SKM-1 (cell line): Measurements from ENCODE around the gene ORM1.

Source experiments
- DNase-seq: peaks from one replicate; lab custom pipeline; 2025; ENCODE audit not compliant: unreplicated experiment; lab: John Stamatoyannopoulos, UW

Gene ORM1

DNA sequence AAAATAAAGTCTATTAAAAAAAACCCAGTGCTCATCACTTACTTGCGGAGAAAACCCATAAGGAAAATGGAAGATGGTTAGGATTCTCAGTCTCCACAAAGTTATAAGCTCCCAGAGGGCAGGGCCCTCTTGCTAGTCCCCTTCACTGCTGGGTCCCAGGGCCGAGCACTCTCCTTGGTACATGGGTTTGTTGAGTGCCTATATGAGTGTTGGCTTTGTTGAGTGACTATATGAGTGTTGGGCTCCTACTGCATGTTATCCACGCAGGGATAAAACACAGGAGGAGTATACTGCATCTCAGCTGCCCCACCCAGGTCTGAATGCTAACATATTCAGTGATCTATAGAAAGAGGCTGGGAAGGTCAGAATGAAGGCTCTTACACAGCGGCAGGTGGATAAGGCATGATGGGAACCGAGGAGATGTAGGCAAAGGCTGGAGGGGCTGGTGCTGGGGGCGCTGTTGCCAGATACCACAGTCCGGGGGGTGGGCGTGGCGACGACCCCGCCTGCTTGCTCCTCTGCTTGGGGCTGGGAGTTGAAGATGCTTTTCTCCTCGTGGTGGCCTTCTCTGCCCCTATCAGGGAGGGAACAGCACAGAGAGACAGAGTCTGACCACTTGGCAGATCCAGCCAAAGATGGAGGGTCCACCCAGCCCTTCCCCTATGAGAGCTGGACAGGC lies 18.4 kb downstream of the ORM1 start:
- no peak for DNase-seq

GRCh38 chr9:114341991-114342390 lies 19.1 kb downstream of the ORM1 start:
- DNase-seq, result no peak

DNA sequence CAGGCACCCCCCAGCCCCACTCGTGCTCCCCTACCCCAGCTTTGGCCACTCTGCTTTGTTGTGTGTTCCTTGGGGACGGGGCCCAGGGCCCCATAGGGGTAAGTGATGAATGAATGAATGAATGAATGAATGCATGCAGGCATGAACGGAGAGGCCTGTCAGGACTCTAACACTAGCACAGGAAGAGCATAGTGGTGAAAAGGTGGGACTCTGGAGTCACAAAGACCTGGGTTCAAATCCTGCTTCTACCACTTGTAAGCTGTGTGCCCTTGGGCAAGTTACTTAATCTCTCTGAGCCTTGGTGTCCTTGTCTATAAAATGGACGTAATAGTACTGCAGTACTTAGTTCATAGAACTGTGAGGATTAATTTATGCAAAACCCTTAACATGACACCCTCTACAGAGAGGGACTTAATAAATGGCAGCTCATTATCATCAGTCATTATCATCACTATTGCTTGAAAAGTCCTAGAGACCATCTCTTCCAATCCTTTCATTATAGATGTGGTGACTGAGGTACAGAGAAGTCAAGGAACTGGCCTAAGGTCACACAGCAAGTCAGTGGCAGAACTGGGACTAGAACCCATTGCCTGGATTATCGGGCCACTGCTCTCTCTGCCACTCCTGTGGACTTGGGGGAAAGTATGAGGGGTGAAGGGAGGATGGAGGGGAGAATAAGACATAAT lies 20.0 kb downstream of the ORM1 start:
- no peak for DNase-seq

DNA sequence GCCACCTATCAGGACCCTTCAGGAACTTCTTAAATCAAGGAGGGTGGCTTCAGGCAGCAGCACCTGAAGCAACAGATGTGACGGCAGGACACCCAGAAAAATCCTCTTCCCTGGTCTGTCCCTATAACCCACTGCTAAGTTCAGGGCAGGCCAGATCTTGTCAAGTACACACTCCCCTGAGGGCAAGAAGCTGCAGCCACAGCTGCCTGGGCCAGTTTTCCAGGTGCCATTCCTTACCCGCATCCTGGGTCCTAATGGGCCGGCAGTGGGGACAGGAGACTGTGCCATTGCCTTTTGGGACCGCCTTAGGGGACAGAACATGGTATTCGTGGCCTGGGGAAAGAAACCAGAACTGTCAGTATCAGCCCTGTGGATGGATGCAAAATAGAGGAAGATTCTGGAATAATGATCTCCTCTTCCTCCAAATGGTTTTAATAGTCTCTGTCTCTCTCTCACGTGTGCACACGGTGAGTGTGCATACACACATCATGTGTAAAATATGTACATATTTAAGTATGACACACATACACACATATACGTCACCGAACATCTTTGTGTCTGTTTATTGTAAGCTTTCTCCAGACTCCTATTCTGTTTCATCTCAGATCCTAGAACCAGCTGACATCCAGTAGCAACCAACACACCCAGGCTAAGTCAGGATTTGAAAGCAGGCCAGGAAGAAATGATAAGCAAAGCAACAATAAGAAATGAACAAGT lies 20.7 kb downstream of the ORM1 start:
- no peak for DNase-seq

DNA sequence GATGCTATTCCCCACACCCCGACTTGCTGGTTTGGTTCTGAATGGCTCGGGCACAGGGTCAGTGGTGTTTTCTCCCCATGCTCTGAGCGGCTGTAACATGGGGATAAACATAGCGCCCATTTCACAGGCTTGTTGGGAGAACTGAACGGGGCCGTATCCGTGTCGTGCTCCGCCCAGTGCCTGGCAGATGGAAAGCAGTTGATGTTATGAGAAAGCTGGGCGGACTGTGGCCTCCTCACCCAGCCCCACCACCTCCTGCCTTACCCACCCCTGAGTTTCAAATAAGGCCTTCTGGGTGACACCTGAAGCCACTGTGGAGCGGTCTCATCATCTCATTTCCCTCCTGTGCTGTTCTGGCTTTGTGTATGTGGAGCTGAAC lies 21.3 kb downstream of the ORM1 start:
- DNase-seq, result no peak

DNA sequence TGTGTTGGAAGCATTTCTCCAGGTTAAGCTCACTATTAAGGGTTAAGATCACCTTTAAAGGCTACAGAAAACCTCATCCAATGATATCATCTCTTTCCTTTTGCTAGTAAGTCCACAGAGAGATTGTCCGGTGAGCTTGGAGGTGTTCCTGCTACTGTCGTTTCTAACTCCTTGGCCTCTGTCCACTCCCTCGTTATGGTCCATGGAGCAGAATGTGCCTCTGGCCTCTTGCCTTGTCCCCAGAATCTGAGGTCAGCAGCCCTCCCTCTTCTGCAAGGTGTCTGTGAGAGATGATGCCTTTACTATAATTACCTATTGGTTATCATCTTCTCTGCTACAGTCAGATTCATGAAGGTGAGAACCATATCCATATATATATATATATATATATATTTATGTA lies 21.8 kb downstream of the ORM1 start:
- DNase-seq, result no peak

GRCh38 chr9:114345493-114346065 lies 22.7 kb downstream of the ORM1 start:
- no peak for DNase-seq

GRCh38 chr9:114346146-114346545 lies 23.2 kb downstream of the ORM1 start:
- no peak for DNase-seq

DNA sequence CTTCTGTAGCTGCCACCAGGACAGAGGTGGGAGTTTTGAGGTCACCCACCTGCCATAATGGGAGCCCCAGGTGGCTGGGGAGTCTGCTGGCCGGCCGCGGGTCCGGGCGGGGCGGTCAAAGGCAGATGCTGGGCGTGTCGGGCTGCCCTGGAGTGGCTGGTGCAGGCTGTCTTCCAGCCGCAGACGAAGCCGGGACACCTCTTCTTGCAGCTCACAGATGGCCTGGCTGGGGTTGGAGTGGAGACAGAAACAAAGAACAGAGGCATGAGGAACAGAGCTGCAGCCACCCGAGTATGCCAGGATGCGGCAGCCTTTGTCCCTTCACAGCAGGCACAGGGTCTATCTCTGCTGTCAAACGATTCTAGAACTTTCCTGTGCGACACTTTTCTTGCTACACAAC lies 24.8 kb downstream of the ORM1 start:
- no peak for DNase-seq

GRCh38 chr9:114348261-114348905 lies 25.5 kb downstream of the ORM1 start:
- no peak for DNase-seq

DNA sequence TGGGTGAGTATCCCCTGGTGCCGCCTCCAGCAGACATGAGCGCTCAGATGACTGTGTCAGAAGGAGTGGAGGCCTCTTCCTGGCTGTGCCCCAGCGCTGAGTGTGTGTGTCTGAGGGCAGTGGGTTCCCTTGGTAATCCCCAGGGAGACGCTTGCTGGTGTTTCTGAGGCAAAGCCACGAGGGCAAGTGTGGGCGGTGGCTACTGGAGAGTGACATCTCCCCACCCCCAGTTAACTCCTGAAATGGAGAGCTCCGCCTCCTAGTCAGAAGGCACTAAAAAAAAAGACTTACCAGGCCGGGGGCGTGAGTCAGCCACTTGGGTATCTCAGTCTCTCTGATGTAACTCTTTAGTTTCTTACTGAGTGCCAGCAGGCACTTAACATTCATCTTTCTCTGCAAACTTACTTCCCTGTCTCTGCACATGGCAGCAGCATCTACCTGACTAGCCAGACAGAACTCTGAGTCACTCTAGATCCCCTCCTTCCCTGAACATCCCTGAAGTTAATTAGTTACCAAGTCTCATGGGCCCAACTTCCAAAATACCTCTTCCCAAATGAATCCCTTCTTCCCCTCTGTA lies 26.1 kb downstream of the ORM1 start:
- DNase-seq, result peak; percentile 36

DNA sequence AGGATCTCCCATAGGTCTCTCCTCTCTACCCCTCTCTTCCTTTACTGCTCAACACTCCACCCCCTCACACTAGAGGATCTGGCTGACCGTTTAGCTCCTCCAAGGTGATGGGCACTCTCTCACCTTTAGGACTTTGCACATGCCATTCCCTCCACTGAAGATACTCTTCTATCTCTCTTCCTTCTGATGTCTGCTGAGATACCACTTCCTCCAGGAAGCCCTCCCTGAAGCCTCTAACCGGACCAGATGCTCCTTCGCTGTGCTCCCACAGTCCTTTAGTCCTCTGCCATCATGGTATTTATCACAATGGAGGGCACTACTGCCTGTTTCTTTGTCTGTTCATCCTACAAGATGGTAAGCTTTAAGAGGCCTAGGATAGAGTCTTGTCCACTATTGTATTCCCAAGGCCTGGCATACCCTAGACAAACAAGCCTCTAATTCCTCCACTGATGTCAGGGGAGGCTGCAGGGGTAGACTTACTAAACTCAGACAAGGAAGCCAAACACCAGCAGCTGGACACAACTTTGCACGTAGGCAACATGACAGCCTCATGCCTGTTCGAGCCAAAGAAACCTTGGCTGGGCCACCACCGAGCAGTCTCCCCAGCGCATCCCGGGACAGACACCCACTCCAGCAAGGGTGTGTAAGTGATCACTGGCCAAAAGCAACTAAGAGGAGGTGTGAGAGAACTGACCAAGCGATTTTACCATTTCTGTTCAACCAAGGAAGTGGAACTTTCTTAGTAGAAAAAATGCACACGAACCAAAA lies 27.0 kb downstream of the ORM1 start:
- DNase-seq, result no peak

- DNase-seq, result no peak
Observed at GRCh38 chr9:114350636-114351401, 27.9 kb downstream of the ORM1 start.

- DNase-seq, result no peak
Observed at GRCh38 chr9:114351932-114352331, 29.0 kb downstream of the ORM1 start.

GRCh38 chr9:114355821-114356220 lies 32.9 kb downstream of the ORM1 start:
- no peak for DNase-seq

GRCh38 chr9:114356792-114357191 lies 33.9 kb downstream of the ORM1 start:
- no peak for DNase-seq

DNA sequence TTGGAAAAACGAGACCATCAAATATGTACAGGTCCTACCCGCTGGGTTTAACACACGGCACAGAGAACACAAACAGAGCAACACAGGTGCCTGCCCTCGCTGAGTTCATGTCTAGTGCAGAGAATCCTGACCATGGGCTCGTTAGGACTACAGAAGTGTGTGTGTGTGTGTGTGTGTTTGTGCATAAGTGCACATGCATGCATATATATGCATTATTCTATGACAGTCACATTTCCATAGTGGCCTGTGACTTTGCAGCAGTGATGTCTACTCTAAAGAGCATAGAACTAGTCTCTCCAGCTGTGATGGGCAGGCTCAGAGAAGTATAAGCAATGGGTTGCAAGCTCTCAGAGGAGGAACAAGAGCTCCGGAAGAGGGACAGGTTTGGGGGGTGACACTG lies 34.5 kb downstream of the ORM1 start:
- DNase-seq, result no peak

DNA sequence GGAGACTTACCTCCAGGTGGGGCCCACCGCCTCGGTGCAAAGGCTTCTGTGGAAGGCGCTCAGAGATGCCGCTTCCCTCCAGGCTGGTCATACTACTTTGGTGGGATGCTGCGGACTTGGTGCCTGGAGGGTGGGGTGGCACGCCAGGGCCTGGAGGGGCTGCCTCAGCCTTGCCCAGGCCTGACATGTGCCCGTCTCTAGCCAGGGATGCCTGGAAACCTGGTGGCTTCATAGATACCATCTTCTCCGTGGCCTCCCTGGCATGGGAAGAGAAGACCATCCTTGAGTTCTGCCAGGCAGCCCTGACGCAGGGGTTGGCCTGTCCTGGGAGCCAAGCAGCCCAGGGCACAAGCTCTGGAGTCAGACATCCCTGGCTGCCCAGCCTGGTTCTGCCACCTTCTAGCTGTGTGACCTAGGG lies 35.0 kb downstream of the ORM1 start:
- DNase-seq, result no peak

- no peak for DNase-seq
Observed at GRCh38 chr9:114359801-114360200, 36.9 kb downstream of the ORM1 start.

GRCh38 chr9:114361542-114361941 lies 38.6 kb downstream of the ORM1 start:
- DNase-seq, result no peak
